HG03196 (cell line): ENCODE results near the gene RXRG.

Source experiments
- ATAC-seq: cut with Tn5 transposase; IDR thresholded peaks from one replicate; pipeline ENCODE4 v1.9.1; 2021; ENCODE audit not compliant: unreplicated experiment

Gene RXRG

GRCh38 chr1:165371588-165372225 lies 73.2 kb downstream of the RXRG start:
- no peak for ATAC-seq

GRCh38 chr1:165369255-165369848 lies 75.6 kb downstream of the RXRG start:
- no peak for ATAC-seq

DNA sequence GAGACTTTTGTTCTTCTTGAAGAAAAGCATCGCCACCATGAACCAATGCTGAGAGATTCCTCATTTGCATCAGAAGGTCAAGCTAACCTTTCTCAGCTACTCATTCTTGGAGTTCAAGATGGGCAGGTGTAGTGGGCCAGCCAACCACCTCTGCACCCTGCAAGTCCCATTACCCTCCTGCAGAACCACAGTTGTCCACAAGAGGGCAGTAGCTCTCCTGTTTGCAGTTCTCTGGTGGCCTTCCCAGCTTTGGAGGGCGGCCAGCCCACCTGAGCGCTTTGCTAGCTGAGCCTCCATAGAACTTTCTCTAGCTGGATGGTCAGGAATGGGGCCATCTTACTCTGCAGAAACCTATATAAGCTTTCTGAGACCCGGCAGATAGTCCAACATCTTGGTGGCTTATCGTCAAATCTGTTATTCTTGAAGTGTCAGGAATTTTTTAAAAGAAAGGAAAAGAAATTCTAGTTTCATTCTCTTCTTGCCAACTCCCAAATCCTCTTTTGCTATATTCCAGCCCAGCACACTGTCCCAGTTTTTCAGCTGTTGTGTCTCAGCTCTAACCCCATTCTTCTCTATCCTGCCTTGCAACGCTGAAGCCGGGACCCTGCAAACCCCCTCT lies 77.4 kb downstream of the RXRG start:
- ATAC-seq: no peak

DNA sequence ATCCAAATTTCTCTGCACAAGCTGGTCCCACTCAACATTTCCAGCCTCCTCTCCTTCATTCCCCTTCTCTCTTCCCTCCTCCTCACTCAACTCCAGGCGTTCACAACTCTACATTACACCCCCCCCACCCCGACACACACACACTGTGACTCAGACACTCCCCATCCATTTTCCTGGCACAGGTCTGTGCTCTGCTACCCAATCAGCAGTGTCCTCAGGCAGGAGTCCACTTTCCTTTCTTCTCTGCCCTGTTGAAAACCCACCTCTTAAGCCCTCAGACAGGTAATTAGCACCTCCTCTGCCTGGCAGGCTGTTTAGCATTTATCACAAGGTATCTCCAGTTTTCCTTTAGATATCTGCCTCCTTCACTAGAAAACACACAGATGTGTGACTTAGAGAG lies 79.6 kb downstream of the RXRG start:
- ATAC-seq: no peak

GRCh38 chr1:165364568-165365133 lies 80.3 kb downstream of the RXRG start:
- no peak for ATAC-seq

DNA sequence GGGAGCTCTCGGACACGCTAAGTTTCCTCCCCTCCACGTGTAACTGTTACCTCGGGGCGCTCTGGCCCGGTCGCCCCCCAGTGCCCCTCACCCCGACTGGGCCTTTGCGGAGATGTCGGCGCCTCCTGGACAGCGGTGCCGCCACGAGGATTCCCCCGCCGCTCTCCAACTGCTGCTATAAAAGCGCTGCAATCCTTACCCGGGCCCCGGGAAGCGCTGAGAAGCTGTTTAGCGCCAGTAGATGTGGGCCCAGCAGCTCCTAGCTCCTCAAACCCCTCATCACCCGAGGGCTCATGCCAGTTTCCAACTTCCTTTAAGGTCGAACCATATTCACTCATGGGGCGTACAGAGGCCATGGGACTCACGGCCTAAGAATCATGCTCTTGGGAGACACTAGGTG lies 88.0 kb downstream of the RXRG start:
- no peak for ATAC-seq

DNA sequence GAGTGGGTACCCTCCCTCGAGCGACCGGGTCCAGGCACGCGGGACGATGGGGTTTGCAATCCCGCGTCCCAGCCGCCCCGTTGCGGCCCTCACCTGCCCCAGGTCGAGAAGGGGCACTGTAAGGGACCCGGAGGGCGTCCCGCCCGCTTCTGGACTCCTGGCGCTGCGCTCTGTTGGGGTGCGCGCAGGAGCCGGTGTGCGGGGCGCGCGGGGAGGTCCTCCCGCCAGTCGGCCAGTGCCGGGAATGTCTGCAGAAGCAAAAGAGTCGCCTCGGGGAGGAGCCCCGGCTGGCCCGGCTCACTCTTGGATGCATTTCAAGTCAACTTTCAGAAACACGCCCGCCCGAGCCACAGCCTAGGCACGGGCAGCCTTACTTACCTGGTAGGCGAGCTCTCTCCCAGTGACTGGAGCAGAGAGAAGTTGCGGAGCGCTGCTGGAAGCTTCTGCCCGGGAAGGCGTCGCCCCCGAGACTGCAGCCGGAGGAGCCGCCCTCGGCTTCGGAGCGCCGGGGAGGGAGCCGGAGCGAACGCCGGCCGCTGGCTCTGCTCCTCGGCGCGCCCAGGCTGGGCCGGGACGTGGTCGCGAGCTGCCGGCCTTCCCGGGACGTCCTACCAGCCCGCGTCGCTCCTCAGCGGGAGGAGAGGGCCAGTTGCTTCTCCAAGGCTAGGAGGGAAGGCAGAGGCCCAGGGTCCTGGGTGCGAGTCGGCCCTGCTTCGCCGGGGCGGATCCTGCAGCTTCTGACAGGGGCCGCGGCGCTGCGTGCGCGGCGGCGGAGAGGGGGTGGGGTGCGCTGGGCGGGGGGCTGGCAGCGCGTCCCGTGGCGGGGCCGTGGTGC lies 88.7 kb downstream of the RXRG start, which contains the start of gene LMX1A:
TSS of gene LMX1A (minus strand) at position 739 of the 835 bp plus-strand sequence. CDS start 1,156 bp downstream, outside the sequence.
- no peak for ATAC-seq

DNA sequence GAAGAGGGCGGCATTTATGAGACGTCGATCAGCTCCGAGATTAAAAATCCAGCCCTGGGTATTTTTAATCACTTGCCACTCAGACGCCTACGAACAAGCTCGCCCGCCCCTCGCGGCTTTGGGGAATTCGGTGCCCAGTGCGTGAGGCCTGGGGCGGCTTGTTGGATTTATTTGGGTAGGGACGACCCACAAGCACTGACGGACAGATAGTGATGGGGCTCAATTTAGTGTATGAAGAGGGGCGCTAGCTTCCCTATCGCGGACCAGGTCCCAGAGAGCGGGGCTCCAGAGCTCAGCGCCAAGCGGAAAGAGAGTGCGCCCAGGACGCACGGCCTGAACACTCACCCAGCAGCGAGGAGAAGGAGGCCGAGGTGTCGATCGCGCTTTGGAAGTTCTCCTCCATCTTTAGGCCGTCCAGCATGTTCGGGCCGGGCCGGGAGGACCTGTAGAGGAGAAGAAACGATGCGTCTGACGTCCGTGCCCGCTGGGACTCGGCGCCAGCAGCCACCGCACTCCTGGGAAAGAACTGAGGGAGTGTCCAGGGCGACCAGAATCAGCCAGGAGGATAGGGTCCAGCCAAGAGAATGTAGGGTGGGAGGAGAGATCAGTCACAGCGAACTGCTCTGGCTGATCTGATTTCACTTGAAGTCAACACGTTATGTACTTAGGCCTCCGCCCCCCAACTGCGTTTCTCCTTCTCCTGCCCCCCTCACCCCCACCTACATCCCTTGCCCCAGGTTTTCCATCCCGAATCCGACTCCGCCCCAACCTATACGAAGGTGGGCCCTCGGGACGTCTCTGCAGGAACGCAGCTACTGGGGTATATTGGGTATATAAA lies 89.6 kb downstream of the RXRG start:
- no peak for ATAC-seq

DNA sequence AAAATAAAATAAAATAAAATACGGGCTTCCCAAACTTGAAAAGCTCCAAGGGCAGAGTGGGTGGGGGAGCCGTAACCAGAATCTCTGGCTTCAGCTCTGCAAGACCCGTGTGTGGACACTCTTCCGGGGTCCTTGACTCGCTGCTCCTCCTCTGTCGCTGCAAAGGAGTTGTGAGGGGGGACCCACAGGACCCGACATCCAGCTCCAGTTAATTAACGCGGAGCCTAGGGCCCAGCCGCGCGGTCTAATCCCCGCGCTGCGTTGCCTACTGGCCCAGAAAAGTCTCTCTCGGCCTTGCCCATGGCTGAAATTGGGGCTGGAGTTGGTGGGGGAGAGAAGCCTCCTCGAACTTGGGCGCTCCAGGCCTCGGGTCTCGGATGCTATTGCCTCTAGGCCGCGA lies 90.2 kb downstream of the RXRG start:
- ATAC-seq: no peak

GRCh38 chr1:165353731-165354671 lies 90.9 kb downstream of the RXRG start:
- ATAC-seq: no peak

DNA sequence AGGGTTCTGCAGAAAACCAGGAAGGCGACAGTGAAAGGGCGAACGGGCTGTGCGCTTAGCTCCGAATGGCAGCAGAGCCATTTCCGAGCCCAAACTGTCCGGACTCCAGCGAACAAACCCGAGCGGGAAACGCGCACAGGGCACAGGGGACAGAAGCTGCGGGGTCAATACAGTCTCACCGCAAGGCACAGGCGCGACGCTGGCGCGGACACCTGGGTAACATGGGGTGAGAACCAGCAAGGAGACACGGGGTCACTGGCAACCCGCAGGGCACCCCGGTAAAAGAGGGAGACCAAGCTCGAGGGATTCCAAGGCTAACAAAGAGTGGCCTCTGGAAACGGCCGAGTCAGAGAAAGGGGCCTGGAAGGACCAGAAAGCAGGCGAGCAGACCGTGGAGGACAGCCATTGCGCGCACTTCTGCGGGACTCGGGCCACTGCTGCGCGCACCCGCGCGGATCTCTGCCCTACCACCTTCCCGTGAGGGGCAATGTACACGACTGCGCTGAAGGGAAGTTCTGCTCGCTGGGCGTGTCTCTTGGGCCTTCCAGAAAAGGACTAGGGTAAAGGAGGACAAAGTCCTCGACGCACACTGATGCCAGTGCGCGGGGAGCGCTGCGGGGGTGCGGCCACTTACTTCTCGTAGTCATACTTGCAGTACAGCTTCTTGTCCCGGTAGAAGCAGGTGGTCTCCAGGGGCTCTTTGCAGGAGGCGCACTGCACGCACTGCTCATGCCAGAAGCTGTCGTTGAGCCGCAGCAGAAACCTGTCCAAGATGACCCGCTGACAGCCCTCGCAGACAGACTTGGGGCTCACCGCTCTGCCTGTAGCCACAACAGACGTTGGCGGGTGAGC lies 92.3 kb downstream of the RXRG start:
- ATAC-seq: no peak

GRCh38 chr1:165351863-165352441 lies 93.0 kb downstream of the RXRG start:
- no peak for ATAC-seq
